Measurements from ENCODE around the gene ANAPC1. TPM values are rescaled to one million over a fixed set of nuclear protein-coding genes. Genes with fewer than 3 reads are reported as not detected.
"Not testable (repeated sequence)": the region's sequence is repeated elsewhere in the genome, so short reads cannot be mapped to it uniquely, and the experiment has no call there.

Gene ANAPC1
- total RNA-seq, 2 donors from 2014 or later: 74.5 to 79.9 TPM

DNA sequence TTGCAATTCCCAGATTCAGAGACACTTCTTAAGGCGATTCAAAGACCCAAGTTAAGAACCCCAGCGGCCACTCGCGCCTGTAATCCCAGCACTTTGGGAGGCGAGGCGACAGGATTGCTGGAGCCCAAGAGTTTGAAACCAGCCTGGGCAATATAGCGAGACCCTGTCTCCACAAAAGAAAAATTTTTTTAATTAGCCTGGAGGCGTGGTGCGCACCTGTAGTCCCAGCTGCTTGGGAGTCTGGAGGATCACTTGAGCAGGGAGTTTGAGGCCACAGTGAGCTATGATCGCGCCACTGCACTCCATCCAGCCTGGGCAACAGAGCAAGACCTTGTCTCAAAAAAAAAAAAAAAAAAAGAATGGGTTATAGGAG, 585 bp upstream of the ANAPC1 start:
- WGBS, 2 experiments (ENCODE audit: insufficient coverage in 1 of 2, insufficient read length in 1 of 2): 31 to 38% methylated on average over 9 to 11 of the region's 11 CpGs

DNA sequence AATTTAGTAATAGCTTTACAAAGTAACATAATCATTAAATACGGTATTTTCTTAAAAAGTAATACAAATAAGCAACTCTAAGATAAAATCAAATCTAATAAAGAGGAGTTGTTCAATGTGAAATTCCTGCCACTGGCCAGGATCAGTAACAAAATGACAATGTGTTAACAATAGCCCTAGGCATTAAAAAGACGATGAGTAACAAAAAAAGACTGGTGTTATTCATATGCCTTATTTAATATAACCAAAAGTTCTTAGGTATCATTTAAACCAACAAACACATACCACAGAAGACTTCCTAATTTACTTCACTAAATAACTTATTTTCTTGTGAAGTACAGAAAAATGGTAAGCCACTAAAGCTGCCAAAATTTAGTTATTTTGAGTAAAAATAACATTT, 11.2 kb downstream of the ANAPC1 start:
- not testable (repeated sequence) for H3K4me3 Mint-ChIP-seq; H3K9ac ChIP-seq (ENCODE audit: extremely low read depth, low read length, poor library complexity, severe bottlenecking); H3K27me3 ChIP-seq (ENCODE audit: control insufficient read depth, insufficient read depth, low read length, poor library complexity, severe bottlenecking); H3K4me1 ChIP-seq (ENCODE audit: control insufficient read depth, insufficient read depth, low read length); H3K9me3 ChIP-seq (ENCODE audit: control insufficient read depth, low read length); H3K27me3 Mint-ChIP-seq (ENCODE audit: insufficient read depth); H3K4me1 Mint-ChIP-seq; H3K4me3 ChIP-seq (ENCODE audit: low read length); H3K9me3 Mint-ChIP-seq; H3K27ac Mint-ChIP-seq; H3K27ac ChIP-seq (ENCODE audit: low read depth, low read length); DNase-seq
- peaks cover 44% of the 10 kb centered on the region for H3K36me3 Mint-ChIP-seq (ENCODE audit: low read depth)
- no CpG with 5 or more reads among the region's 2 CpGs for WGBS, 2 experiments (ENCODE audit: insufficient coverage in 1 of 2, insufficient read length in 1 of 2)
- peaks cover 47% of the 10 kb centered on the region for H3K36me3 ChIP-seq (ENCODE audit: control insufficient read depth, insufficient read depth, low read length)

More for the DNA sequence above, 585 bp upstream of the ANAPC1 start:
- Mint-ChIP-seq H3K27me3 (ENCODE audit: insufficient read depth) (no peaks in the 10 kb centered on the region), H3K4me1 (peaks cover 5% of the 10 kb centered on the region), H3K4me3 (peak overlapping the region; percentile 86), H3K9me3 (no peaks in the 10 kb centered on the region), H3K36me3 (ENCODE audit: low read depth) (peaks cover 7% of the 10 kb centered on the region), H3K27ac (peak overlapping the region; percentile 93)
- H3K9ac ChIP-seq (ENCODE audit: extremely low read depth, low read length, poor library complexity, severe bottlenecking): peak overlapping the region; percentile 75
- DNase-seq: no peak
- no peak overlapping the region for H3K27ac ChIP-seq (ENCODE audit: low read depth, low read length)
- no peaks in the 10 kb centered on the region for H3K9me3 ChIP-seq (ENCODE audit: control insufficient read depth, low read length)
- peaks cover 4% of the 10 kb centered on the region for H3K36me3 ChIP-seq (ENCODE audit: control insufficient read depth, insufficient read depth, low read length)
- no peaks in the 10 kb centered on the region for H3K4me1 ChIP-seq (ENCODE audit: control insufficient read depth, insufficient read depth, low read length)
- TF ChIP-seq, protein P1, sequence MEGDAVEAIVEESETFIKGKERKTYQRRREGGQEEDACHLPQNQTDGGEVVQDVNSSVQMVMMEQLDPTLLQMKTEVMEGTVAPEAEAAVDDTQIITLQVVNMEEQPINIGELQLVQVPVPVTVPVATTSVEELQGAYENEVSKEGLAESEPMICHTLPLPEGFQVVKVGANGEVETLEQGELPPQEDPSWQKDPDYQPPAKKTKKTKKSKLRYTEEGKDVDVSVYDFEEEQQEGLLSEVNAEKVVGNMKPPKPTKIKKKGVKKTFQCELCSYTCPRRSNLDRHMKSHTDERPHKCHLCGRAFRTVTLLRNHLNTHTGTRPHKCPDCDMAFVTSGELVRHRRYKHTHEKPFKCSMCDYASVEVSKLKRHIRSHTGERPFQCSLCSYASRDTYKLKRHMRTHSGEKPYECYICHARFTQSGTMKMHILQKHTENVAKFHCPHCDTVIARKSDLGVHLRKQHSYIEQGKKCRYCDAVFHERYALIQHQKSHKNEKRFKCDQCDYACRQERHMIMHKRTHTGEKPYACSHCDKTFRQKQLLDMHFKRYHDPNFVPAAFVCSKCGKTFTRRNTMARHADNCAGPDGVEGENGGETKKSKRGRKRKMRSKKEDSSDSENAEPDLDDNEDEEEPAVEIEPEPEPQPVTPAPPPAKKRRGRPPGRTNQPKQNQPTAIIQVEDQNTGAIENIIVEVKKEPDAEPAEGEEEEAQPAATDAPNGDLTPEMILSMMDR (conservative IDR thresholded peaks at IDR 0.05): no peak
- no peaks in the 10 kb centered on the region for H3K27me3 ChIP-seq (ENCODE audit: control insufficient read depth, insufficient read depth, low read length, poor library complexity, severe bottlenecking)
- peak overlapping the region; percentile 92 for H3K4me3 ChIP-seq (ENCODE audit: low read length)

DNA sequence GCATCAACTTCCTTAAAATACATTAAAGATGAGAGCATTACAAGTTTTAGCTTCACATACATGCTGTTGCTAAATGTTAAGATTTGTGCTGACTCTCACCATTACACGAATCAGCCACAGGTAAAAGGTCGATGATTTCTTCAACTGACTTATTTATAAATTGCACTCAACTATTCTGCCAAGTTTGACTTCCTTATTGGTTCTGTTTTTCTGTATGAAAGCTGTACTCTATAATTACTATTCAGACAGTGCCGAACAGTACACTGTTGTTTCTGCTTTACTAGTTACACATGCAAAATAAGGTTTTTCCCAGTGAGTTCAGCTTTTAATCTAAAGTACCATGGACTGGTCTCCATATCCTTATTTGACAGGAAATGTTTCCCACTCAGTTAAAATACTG, 18.9 kb downstream of the ANAPC1 start:
- not testable (repeated sequence) for H3K27me3 Mint-ChIP-seq (ENCODE audit: insufficient read depth); H3K9me3 Mint-ChIP-seq; H3K27ac Mint-ChIP-seq; H3K27me3 ChIP-seq (ENCODE audit: control insufficient read depth, insufficient read depth, low read length, poor library complexity, severe bottlenecking); H3K9me3 ChIP-seq (ENCODE audit: control insufficient read depth, low read length); H3K4me1 Mint-ChIP-seq; H3K4me3 Mint-ChIP-seq; H3K4me1 ChIP-seq (ENCODE audit: control insufficient read depth, insufficient read depth, low read length); H3K27ac ChIP-seq (ENCODE audit: low read depth, low read length); H3K9ac ChIP-seq (ENCODE audit: extremely low read depth, low read length, poor library complexity, severe bottlenecking); H3K4me3 ChIP-seq (ENCODE audit: low read length); DNase-seq
- H3K36me3 ChIP-seq (ENCODE audit: control insufficient read depth, insufficient read depth, low read length): peaks cover 29% of the 10 kb centered on the region
- peaks cover 49% of the 10 kb centered on the region for H3K36me3 Mint-ChIP-seq (ENCODE audit: low read depth)
- no CpG with 5 or more reads among the region's 3 CpGs for WGBS, 2 experiments (ENCODE audit: insufficient coverage in 1 of 2, insufficient read length in 1 of 2)

DNA sequence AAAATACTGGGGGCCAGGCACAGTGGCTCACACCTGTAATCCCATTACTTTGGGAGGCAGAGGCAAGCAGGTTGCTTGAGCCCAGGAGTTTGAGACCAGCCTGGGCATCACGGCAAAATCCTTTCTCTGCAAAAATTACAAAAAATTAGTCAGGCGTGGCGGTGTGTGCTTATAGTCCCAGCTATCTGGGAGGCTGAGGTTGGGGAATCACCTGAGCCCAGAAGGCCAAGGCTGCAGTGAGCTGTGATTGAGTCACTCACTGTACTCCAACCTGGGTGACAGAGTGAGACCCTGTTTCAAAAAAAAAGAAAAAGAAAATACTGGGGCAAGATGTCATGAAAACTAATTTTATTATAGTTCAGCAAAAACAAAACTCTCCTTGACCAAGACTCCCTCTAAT, 24.0 kb downstream of the ANAPC1 start:
- not testable (repeated sequence) for H3K27me3 Mint-ChIP-seq (ENCODE audit: insufficient read depth); H3K4me1 ChIP-seq (ENCODE audit: control insufficient read depth, insufficient read depth, low read length); H3K9me3 Mint-ChIP-seq; H3K4me3 Mint-ChIP-seq; H3K27me3 ChIP-seq (ENCODE audit: control insufficient read depth, insufficient read depth, low read length, poor library complexity, severe bottlenecking); H3K27ac ChIP-seq (ENCODE audit: low read depth, low read length); H3K9ac ChIP-seq (ENCODE audit: extremely low read depth, low read length, poor library complexity, severe bottlenecking); DNase-seq; H3K9me3 ChIP-seq (ENCODE audit: control insufficient read depth, low read length); H3K4me3 ChIP-seq (ENCODE audit: low read length); H3K27ac Mint-ChIP-seq; H3K4me1 Mint-ChIP-seq
- H3K36me3 Mint-ChIP-seq (ENCODE audit: low read depth): peaks cover 50% of the 10 kb centered on the region
- 27% methylated on average over 3 of the region's 3 CpGs; no CpG with 5 or more reads in 1 of the 2 experiments for WGBS, 2 experiments (ENCODE audit: insufficient coverage in 1 of 2, insufficient read length in 1 of 2)
- H3K36me3 ChIP-seq (ENCODE audit: control insufficient read depth, insufficient read depth, low read length): peaks cover 27% of the 10 kb centered on the region

DNA sequence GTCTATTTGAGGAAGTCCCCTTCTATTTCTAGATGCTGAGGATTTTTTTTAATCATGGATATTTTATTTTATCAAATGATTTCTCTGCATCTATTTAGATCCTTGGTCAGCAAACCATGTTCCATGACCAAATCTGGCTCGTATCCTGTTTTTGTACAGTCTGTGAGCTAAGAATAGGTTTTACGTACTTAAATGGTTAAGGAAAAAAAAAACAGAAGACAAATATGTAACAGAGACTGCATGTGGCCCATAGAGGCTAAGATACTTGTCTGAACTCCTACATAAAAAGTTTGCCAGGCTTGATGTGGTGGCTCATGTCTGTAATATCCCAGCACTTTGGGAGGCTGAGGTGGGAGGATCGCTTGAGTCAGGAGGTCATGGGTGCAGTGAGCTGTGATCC, 31.4 kb downstream of the ANAPC1 start:
- peaks cover 59% of the 10 kb centered on the region for H3K36me3 Mint-ChIP-seq (ENCODE audit: low read depth)
- peaks cover 22% of the 10 kb centered on the region for H3K36me3 ChIP-seq (ENCODE audit: control insufficient read depth, insufficient read depth, low read length)

More for the DNA sequence above, 31.4 kb downstream of the ANAPC1 start:
- not testable (repeated sequence) for H3K27me3 Mint-ChIP-seq (ENCODE audit: insufficient read depth); H3K9ac ChIP-seq (ENCODE audit: extremely low read depth, low read length, poor library complexity, severe bottlenecking); H3K4me1 Mint-ChIP-seq; H3K9me3 ChIP-seq (ENCODE audit: control insufficient read depth, low read length); H3K9me3 Mint-ChIP-seq; H3K4me3 ChIP-seq (ENCODE audit: low read length); DNase-seq; H3K27ac ChIP-seq (ENCODE audit: low read depth, low read length); H3K27me3 ChIP-seq (ENCODE audit: control insufficient read depth, insufficient read depth, low read length, poor library complexity, severe bottlenecking); H3K4me1 ChIP-seq (ENCODE audit: control insufficient read depth, insufficient read depth, low read length); H3K4me3 Mint-ChIP-seq; H3K27ac Mint-ChIP-seq
- WGBS, 2 experiments (ENCODE audit: insufficient coverage in 1 of 2, insufficient read length in 1 of 2): 100% methylated on average over 3 of the region's 3 CpGs; no CpG with 5 or more reads in 1 of the 2 experiments

Data from endodermal cell (in vitro differentiated cells).